Effector memory CD8-positive, alpha-beta T cell (primary cell): ENCODE data around the gene SH3RF3.
A peak's percentile ranks its signal among the peaks of the same experiment; 100 is the strongest.

ENCODE experiments used
- ATAC-seq: fragments of 150-1000 bp; cut with Tn5 transposase; replicated peaks from 2 replicates; pipeline ENCODE4 v1.10.0; 2021; ENCODE audit warnings: mild to moderate bottlenecking, moderate library complexity
- DNase-seq, 3 experiments: peaks; one replicate each; pipeline ENCODE4 v3.0.0; 2021
- H3K27ac Mint-ChIP-seq, 2 donors: one replicate each; pipeline ENCODE4 v1.8.0; 2022; ENCODE audit warnings: mild to moderate bottlenecking in 2 of 2, mixed read lengths in 2 of 2, moderate library complexity in 2 of 2
- H3K27me3 Mint-ChIP-seq, 2 donors: one replicate each; pipeline ENCODE4 v1.8.0; 2022; ENCODE audit warnings: mixed read lengths in 2 of 2
- H3K36me3 Mint-ChIP-seq: one replicate; pipeline ENCODE4 v1.8.0; 2022; ENCODE audit warnings: mild to moderate bottlenecking, moderate library complexity, mixed read lengths; ENCODE audit not compliant: insufficient read depth
- H3K4me1 Mint-ChIP-seq, 2 donors: one replicate each; pipeline ENCODE4 v1.8.0; 2022; ENCODE audit warnings: low read depth in 2 of 2, mixed read lengths in 2 of 2
- H3K4me3 Mint-ChIP-seq, 2 donors: one replicate each; pipeline ENCODE4 v1.8.0; 2022; ENCODE audit warnings: mild to moderate bottlenecking in 2 of 2, mixed read lengths in 2 of 2, moderate library complexity in 2 of 2
- H3K9me3 Mint-ChIP-seq, 2 donors: one replicate each; pipeline ENCODE4 v1.8.0; 2022; ENCODE audit warnings: mixed read lengths in 2 of 2

Gene SH3RF3

GRCh38 chr2:109124982-109125592 lies 3.9 kb upstream of the SH3RF3 start:
- peaks cover 1 to 11% of the 10 kb centered on the region in 2 donors for H3K4me1 Mint-ChIP-seq
- DNase-seq, result no peak
- H3K27me3 Mint-ChIP-seq, result peaks cover 53 to 73% of the 10 kb centered on the region in 2 donors
- ATAC-seq, result no peak
- H3K36me3 Mint-ChIP-seq, result no peaks in the 10 kb centered on the region
- no peak overlapping the region for H3K4me3 Mint-ChIP-seq
- no peaks in the 10 kb centered on the region for H3K9me3 Mint-ChIP-seq
- no peak overlapping the region for H3K27ac Mint-ChIP-seq

- DNase-seq (no peak), ATAC-seq (no peak)
- no peak overlapping the region for H3K4me3 Mint-ChIP-seq
- H3K9me3 Mint-ChIP-seq, result no peaks in the 10 kb centered on the region
- H3K27ac Mint-ChIP-seq, result no peak overlapping the region
- peaks cover 60 to 74% of the 10 kb centered on the region in 2 donors for H3K27me3 Mint-ChIP-seq
- no peaks in the 10 kb centered on the region for H3K36me3 Mint-ChIP-seq
- peaks cover 5 to 14% of the 10 kb centered on the region in 2 donors for H3K4me1 Mint-ChIP-seq
Measured at GRCh38 chr2:109125593-109126500, 3.2 kb upstream of the SH3RF3 start.

- H3K27ac Mint-ChIP-seq, result no peak overlapping the region
- peaks cover 5 to 14% of the 10 kb centered on the region in 2 donors for H3K4me1 Mint-ChIP-seq
- no peaks in the 10 kb centered on the region for H3K9me3 Mint-ChIP-seq
- H3K36me3 Mint-ChIP-seq, result no peaks in the 10 kb centered on the region
- DNase-seq (no peak), ATAC-seq (no peak)
- H3K4me3 Mint-ChIP-seq, result no peak overlapping the region
- peaks cover 66 to 74% of the 10 kb centered on the region in 2 donors for H3K27me3 Mint-ChIP-seq
Measured at GRCh38 chr2:109126501-109126860, 2.5 kb upstream of the SH3RF3 start.

- Mint-ChIP-seq H3K27me3 (peaks cover 63 to 71% of the 10 kb centered on the region in 2 donors), H3K4me1 (peaks cover 5 to 14% of the 10 kb centered on the region in 2 donors), H3K9me3 (no peaks in the 10 kb centered on the region), H3K4me3 (peak overlapping the region; percentile 82 to 86), H3K36me3 (no peaks in the 10 kb centered on the region), H3K27ac (no peak overlapping the region)
- DNase-seq (no peak), ATAC-seq (no peak)
Measured at GRCh38 chr2:109127556-109127955, 1.4 kb upstream of the SH3RF3 start.

- Mint-ChIP-seq H3K27ac (no peak overlapping the region), H3K27me3 (peaks cover 65 to 71% of the 10 kb centered on the region in 2 donors), H3K4me1 (peaks cover 5 to 14% of the 10 kb centered on the region in 2 donors), H3K9me3 (no peaks in the 10 kb centered on the region), H3K4me3 (peak overlapping the region; percentile 82 to 86), H3K36me3 (no peaks in the 10 kb centered on the region)
- peak; percentile 46 for ATAC-seq
- DNase-seq, result peak; percentile 15 to 24 (median 20)
Measured at GRCh38 chr2:109128048-109128615, 873 bp upstream of the SH3RF3 start.

GRCh38 chr2:109129356-109129920 lies 433 bp downstream of the SH3RF3 start:
- Mint-ChIP-seq H3K36me3 (no peaks in the 10 kb centered on the region), H3K27me3 (peaks cover 71 to 76% of the 10 kb centered on the region in 2 donors), H3K4me1 (peaks cover 5 to 14% of the 10 kb centered on the region in 2 donors), H3K27ac (no peak overlapping the region), H3K4me3 (peak overlapping the region; percentile 82 to 86), H3K9me3 (no peaks in the 10 kb centered on the region)
- ATAC-seq (peak; percentile 53), DNase-seq (peak in 2 of 3 experiments; percentile 10 to 11)

GRCh38 chr2:109129921-109130722 lies 1.1 kb downstream of the SH3RF3 start:
- no peak overlapping the region for H3K27ac Mint-ChIP-seq

GRCh38 chr2:109130723-109130995 lies 1.7 kb downstream of the SH3RF3 start:
- peak overlapping the region; percentile 86 to 88 for H3K4me3 Mint-ChIP-seq

More at GRCh38 chr2:109129921-109130722, 1.1 kb downstream of the SH3RF3 start:
- peak overlapping the region; percentile 86 to 88 for H3K4me3 Mint-ChIP-seq
- ATAC-seq (peak; percentile 36), DNase-seq (no peak)
- no peaks in the 10 kb centered on the region for H3K9me3 Mint-ChIP-seq
- peaks cover 5 to 14% of the 10 kb centered on the region in 2 donors for H3K4me1 Mint-ChIP-seq
- peaks cover 71 to 76% of the 10 kb centered on the region in 2 donors for H3K27me3 Mint-ChIP-seq
- no peaks in the 10 kb centered on the region for H3K36me3 Mint-ChIP-seq

DNA sequence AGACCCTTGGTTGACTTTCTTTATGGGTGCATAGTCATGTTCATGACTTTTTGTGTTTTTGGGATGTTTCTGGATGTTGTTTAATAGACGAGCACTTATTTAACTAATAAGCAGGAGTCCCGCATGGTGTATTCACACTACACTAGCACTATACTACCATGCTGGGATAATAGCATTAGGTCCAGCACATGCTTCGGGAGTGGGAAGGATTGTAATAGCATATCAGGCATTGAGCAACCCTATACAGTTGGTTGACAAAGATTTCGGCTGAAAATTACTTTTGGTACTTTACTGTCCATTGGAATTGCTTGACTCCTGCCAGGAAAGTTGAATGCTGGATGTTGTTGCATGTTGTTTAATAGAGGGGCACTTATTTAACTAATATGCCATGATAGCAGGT lies 2.8 kb downstream of the SH3RF3 start:
- DNase-seq (no peak), ATAC-seq (no peak)
- Mint-ChIP-seq H3K27me3 (peaks cover 67 to 76% of the 10 kb centered on the region in 2 donors), H3K27ac (no peak overlapping the region), H3K9me3 (no peaks in the 10 kb centered on the region), H3K4me3 (no peak overlapping the region), H3K4me1 (peaks cover 5 to 14% of the 10 kb centered on the region in 2 donors), H3K36me3 (no peaks in the 10 kb centered on the region)

More at GRCh38 chr2:109130723-109130995, 1.7 kb downstream of the SH3RF3 start:
- no peak for DNase-seq
- no peaks in the 10 kb centered on the region for H3K36me3 Mint-ChIP-seq
- ATAC-seq, result no peak
- no peaks in the 10 kb centered on the region for H3K9me3 Mint-ChIP-seq
- peaks cover 71 to 76% of the 10 kb centered on the region in 2 donors for H3K27me3 Mint-ChIP-seq
- H3K27ac Mint-ChIP-seq, result no peak overlapping the region
- peaks cover 5 to 14% of the 10 kb centered on the region in 2 donors for H3K4me1 Mint-ChIP-seq

DNA sequence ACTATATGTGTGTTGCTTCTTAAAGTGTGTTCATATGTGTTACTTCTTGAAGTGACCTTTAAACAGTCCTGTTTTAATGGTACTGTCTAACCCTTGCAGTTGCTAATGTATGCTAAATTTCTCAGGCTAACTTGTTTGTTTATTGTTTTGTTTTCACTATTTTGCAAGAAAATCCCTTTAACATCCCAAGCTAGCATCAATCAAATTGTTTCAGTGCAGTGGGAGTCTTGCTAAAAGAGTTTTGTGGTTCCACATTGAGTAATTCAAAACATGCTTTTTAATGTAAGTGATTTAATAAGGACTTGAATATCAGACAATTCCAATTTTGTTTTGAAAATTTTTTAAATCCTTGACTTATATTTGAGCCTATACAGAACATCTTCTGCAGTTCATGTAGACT lies 3.6 kb downstream of the SH3RF3 start:
- Mint-ChIP-seq H3K4me3 (no peak overlapping the region), H3K27ac (no peak overlapping the region), H3K9me3 (no peaks in the 10 kb centered on the region), H3K27me3 (peaks cover 68 to 78% of the 10 kb centered on the region in 2 donors), H3K36me3 (no peaks in the 10 kb centered on the region), H3K4me1 (peaks cover 5 to 14% of the 10 kb centered on the region in 2 donors)
- DNase-seq (no peak), ATAC-seq (no peak)

DNA sequence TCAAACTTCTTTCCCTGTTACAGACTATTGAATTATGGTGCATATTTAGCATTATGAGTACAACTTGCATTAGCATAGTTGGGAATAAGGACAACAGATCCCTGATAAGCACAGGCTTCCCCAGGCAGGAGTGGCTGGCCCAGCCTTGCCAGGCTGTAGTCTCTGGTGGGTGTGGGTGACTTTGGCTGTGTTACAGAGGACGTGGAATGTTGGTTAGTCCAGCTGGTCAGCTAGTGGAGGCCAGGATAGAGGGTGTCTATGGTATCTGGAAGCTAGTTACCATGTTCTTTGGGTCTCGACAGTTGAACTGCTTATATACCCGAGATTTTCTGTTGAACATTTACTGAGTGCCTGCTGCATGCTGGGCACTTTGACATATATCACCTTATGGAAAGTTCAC lies 4.7 kb downstream of the SH3RF3 start:
- Mint-ChIP-seq H3K4me1 (peaks cover 9 to 10% of the 10 kb centered on the region in 2 donors), H3K36me3 (no peaks in the 10 kb centered on the region), H3K4me3 (no peak overlapping the region), H3K27ac (no peak overlapping the region), H3K27me3 (peaks cover 70 to 88% of the 10 kb centered on the region in 2 donors), H3K9me3 (no peaks in the 10 kb centered on the region)
- no peak for DNase-seq
- no peak for ATAC-seq

DNA sequence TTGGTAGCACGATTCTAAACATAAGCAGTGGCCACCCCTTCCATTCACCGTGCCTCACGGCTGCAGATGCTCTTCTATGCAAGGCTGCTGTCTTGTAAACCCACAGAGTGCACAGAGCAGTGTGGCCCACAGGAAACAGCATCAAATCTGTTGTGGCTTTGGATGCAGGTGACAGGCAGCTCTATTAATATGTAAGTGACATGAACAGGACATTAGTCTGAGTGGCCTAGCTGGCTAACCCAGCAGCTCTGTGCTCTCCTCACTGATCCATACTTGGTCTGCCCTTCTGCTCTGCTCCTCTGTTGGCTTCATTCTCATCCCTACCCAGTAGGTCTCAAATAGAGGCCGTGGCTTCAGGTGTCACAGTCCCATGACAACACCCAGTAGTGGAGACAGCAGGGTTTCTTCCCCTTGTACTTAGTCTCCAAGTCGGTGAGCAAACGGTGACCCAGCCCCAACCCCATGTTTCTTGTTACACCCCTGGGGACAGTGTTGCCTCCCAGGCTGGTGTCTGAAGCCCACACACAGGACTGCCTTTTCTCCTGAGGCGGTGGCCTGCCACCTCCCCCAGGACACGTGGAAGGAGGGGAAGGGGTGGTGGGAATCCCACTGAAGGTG lies 5.8 kb downstream of the SH3RF3 start:
- no peak overlapping the region for H3K27ac Mint-ChIP-seq
- H3K27me3 Mint-ChIP-seq, result peaks cover 73 to 97% of the 10 kb centered on the region in 2 donors
- peak; percentile 14 for ATAC-seq
- no peaks in the 10 kb centered on the region for H3K36me3 Mint-ChIP-seq
- H3K9me3 Mint-ChIP-seq, result no peaks in the 10 kb centered on the region
- H3K4me1 Mint-ChIP-seq, result peaks cover 9% of the 10 kb centered on the region in 2 donors
- DNase-seq, result no peak
- no peak overlapping the region for H3K4me3 Mint-ChIP-seq
